Activated CD4-positive, alpha-beta T cell treated with anti-CD3 and anti-CD28 coated beads, Interleukin-2, amount 10 ng/mL, durations not matched to agents 24 days and 14 days (primary cell): ENCODE measurements around the gene UTP18. TPM values are rescaled to one million over a fixed set of nuclear protein-coding genes. Genes with fewer than 3 reads are reported as not detected.
"Not testable (repeated sequence)": the region's sequence is repeated elsewhere in the genome, so short reads cannot be mapped to it uniquely, and the experiment has no call there.

Experiments
- DNase-seq: peaks from one replicate; pipeline ENCODE4 v3.0.0; 2022
- H3K27ac Mint-ChIP-seq: one replicate; pipeline ENCODE4 v1.8.0; 2022; ENCODE audit warnings: mild to moderate bottlenecking, mixed read lengths
- H3K27me3 Mint-ChIP-seq: one replicate; pipeline ENCODE4 v1.8.0; 2022; ENCODE audit warnings: mixed read lengths
- H3K36me3 Mint-ChIP-seq: one replicate; pipeline ENCODE4 v1.8.0; 2022; ENCODE audit warnings: low read depth, mild to moderate bottlenecking, mixed read lengths
- H3K4me1 Mint-ChIP-seq: one replicate; pipeline ENCODE4 v1.8.0; 2021; ENCODE audit warnings: mixed read lengths
- H3K4me3 Mint-ChIP-seq: one replicate; pipeline ENCODE4 v1.8.0; 2022; ENCODE audit warnings: mild to moderate bottlenecking, moderate library complexity, mixed read lengths
- H3K9me3 Mint-ChIP-seq: one replicate; pipeline ENCODE4 v1.8.0; 2021; ENCODE audit warnings: mixed read lengths
- intact Hi-C: fragments of 100-400 bp; cut with micrococcal nuclease; formaldehyde crosslinking; loops from one replicate; pipeline ENCODE4 v1.15.1; 2023
- total RNA-seq: library from RNA; stranded (reverse); gene quantifications from 2 replicates; pipeline ENCODE4 v1.2.3, GENCODE V29; 2022

Gene UTP18
- total RNA-seq, 1 donor from 2014 or later, result 79.9 TPM

- Mint-ChIP-seq H3K36me3 (peaks cover 15% of the 10 kb centered on the region), H3K4me3 (no peak overlapping the region), H3K27me3 (no peaks in the 10 kb centered on the region), H3K27ac (no peak overlapping the region), H3K4me1 (peaks cover 5% of the 10 kb centered on the region), H3K9me3 (no peaks in the 10 kb centered on the region)
- peak; percentile 13 for DNase-seq
- intact Hi-C loops, result no loop called here
Observed at GRCh38 chr17:51245535-51245934, 14.8 kb upstream of the UTP18 start.

GRCh38 chr17:51250314-51250840 is 10.0 kb upstream of the UTP18 start:
- peaks cover 18% of the 10 kb centered on the region for H3K4me1 Mint-ChIP-seq
- no peaks in the 10 kb centered on the region for H3K27me3 Mint-ChIP-seq
- DNase-seq, result peak; percentile 18
- no peak overlapping the region for H3K27ac Mint-ChIP-seq
- intact Hi-C loops, result no loop called here
- peaks cover 39% of the 10 kb centered on the region for H3K36me3 Mint-ChIP-seq
- no peak overlapping the region for H3K4me3 Mint-ChIP-seq
- no peaks in the 10 kb centered on the region for H3K9me3 Mint-ChIP-seq

- Mint-ChIP-seq H3K27ac (no peak overlapping the region), H3K27me3 (no peaks in the 10 kb centered on the region), H3K9me3 (no peaks in the 10 kb centered on the region), H3K4me1 (peaks cover 18% of the 10 kb centered on the region), H3K36me3 (peaks cover 41% of the 10 kb centered on the region), H3K4me3 (no peak overlapping the region)
- intact Hi-C loops, result no loop called here
- DNase-seq, result no peak
Observed at GRCh38 chr17:51251010-51251409, 9.3 kb upstream of the UTP18 start.

GRCh38 chr17:51255673-51256072 is 4.7 kb upstream of the UTP18 start:
- peaks cover 56% of the 10 kb centered on the region for H3K36me3 Mint-ChIP-seq
- intact Hi-C loops, result no loop called here
- H3K27me3 Mint-ChIP-seq, result no peaks in the 10 kb centered on the region
- H3K4me1 Mint-ChIP-seq, result peaks cover 41% of the 10 kb centered on the region
- no peaks in the 10 kb centered on the region for H3K9me3 Mint-ChIP-seq
- no peak overlapping the region for H3K27ac Mint-ChIP-seq
- no peak overlapping the region for H3K4me3 Mint-ChIP-seq
- peak; percentile 26 for DNase-seq

GRCh38 chr17:51256101-51256500 is 4.2 kb upstream of the UTP18 start:
- peaks cover 38% of the 10 kb centered on the region for H3K4me1 Mint-ChIP-seq
- no peaks in the 10 kb centered on the region for H3K27me3 Mint-ChIP-seq
- H3K4me3 Mint-ChIP-seq, result no peak overlapping the region
- H3K9me3 Mint-ChIP-seq, result no peaks in the 10 kb centered on the region
- H3K27ac Mint-ChIP-seq, result no peak overlapping the region
- peak; percentile 37 for DNase-seq
- intact Hi-C loops, result no loop called here
- peaks cover 52% of the 10 kb centered on the region for H3K36me3 Mint-ChIP-seq

- Mint-ChIP-seq H3K27me3 (no peaks in the 10 kb centered on the region), H3K4me3 (peak overlapping the region; percentile 84), H3K4me1 (peaks cover 41% of the 10 kb centered on the region), H3K36me3 (peaks cover 53% of the 10 kb centered on the region), H3K27ac (no peak overlapping the region), H3K9me3 (no peaks in the 10 kb centered on the region)
- intact Hi-C loops, result no loop called here
- DNase-seq, result peak; percentile 8
Observed at GRCh38 chr17:51257150-51258081, 2.9 kb upstream of the UTP18 start.

- Mint-ChIP-seq H3K27ac (peak overlapping the region; percentile 82), H3K4me1 (peaks cover 48% of the 10 kb centered on the region), H3K27me3 (no peaks in the 10 kb centered on the region), H3K4me3 (peak overlapping the region; percentile 84), H3K9me3 (no peaks in the 10 kb centered on the region), H3K36me3 (peaks cover 56% of the 10 kb centered on the region)
- intact Hi-C loops, result no loop called here
- DNase-seq, result peak; percentile 65
Observed at GRCh38 chr17:51258756-51259563, 1.4 kb upstream of the UTP18 start.

GRCh38 chr17:51259564-51260236 is 646 bp upstream of the UTP18 start, which contains the start of gene MBTD1:
MBTD1 (minus strand) TSS chr17:51260049; CDS start chr17:51225161, 34,888 bp downstream.
- Mint-ChIP-seq H3K36me3 (peaks cover 55% of the 10 kb centered on the region), H3K4me1 (peaks cover 49% of the 10 kb centered on the region), H3K27me3 (no peaks in the 10 kb centered on the region), H3K4me3 (peak within 1 kb of the TSS; percentile 84), H3K9me3 (no peaks in the 10 kb centered on the region), H3K27ac (peak within 1 kb of the TSS; percentile 97)
- intact Hi-C loops, result loop anchor here (1.0 to 2.0 kb wide), 4 partner anchors 93 to 259 kb away; partner anchors contain the start of genes NME1 and NME2
- DNase-seq, result peak; percentile 98

GRCh38 chr17:51261024-51261963 is 948 bp downstream of the UTP18 start:
- Mint-ChIP-seq H3K4me1 (peaks cover 48% of the 10 kb centered on the region), H3K9me3 (no peaks in the 10 kb centered on the region), H3K27me3 (no peaks in the 10 kb centered on the region), H3K36me3 (peaks cover 57% of the 10 kb centered on the region), H3K4me3 (peak overlapping the region; percentile 84), H3K27ac (peak overlapping the region; percentile 97)
- intact Hi-C loops, result loop anchor here (2.0 kb wide), 1 partner anchor 260 kb away; no protein-coding TSS in a partner anchor
- peak; percentile 61 for DNase-seq

GRCh38 chr17:51263006-51263405 is 2.7 kb downstream of the UTP18 start:
- H3K27ac Mint-ChIP-seq, result peak overlapping the region; percentile 73
- intact Hi-C loops, result no loop called here
- H3K4me1 Mint-ChIP-seq, result peaks cover 40% of the 10 kb centered on the region
- H3K27me3 Mint-ChIP-seq, result no peaks in the 10 kb centered on the region
- DNase-seq, result no peak
- H3K4me3 Mint-ChIP-seq, result peak overlapping the region; percentile 72
- H3K36me3 Mint-ChIP-seq, result peaks cover 59% of the 10 kb centered on the region
- no peaks in the 10 kb centered on the region for H3K9me3 Mint-ChIP-seq

- H3K9me3 Mint-ChIP-seq, H3K27me3 Mint-ChIP-seq, intact Hi-C loops, H3K4me3 Mint-ChIP-seq, DNase-seq: not testable (repeated sequence)
- H3K27ac Mint-ChIP-seq, result peak overlapping the region; percentile 51
- H3K4me1 Mint-ChIP-seq, result peaks cover 31% of the 10 kb centered on the region
- peaks cover 64% of the 10 kb centered on the region for H3K36me3 Mint-ChIP-seq
Observed at GRCh38 chr17:51264466-51264865, 4.1 kb downstream of the UTP18 start.

- Mint-ChIP-seq H3K27me3 (no peaks in the 10 kb centered on the region), H3K9me3 (no peaks in the 10 kb centered on the region), H3K36me3 (peaks cover 60% of the 10 kb centered on the region), H3K27ac (no peak overlapping the region), H3K4me3 (no peak overlapping the region), H3K4me1 (peaks cover 18% of the 10 kb centered on the region)
- intact Hi-C loops, result no loop called here
- no peak for DNase-seq
Observed at GRCh38 chr17:51269991-51270390, 9.6 kb downstream of the UTP18 start.
